DOHH2 (cell line): ENCODE results near the gene LIPM.

Experiments
- H3F3A ChIP-seq: fragments of 200-600 bp; sonication (generic), shearing (Covaris generic); 2 replicates; pipeline ENCODE4 v1.6.0; 2016; ENCODE audit warnings: antibody characterized with exemption, mild to moderate bottlenecking; ENCODE audit not compliant: control insufficient read depth, insufficient read depth
- H3K27ac ChIP-seq: fragments of 200-600 bp; sonication (generic); 2 replicates; pipeline ENCODE4 v1.5.1; 2014; ENCODE audit warnings: low read depth, mild to moderate bottlenecking, low read length, moderate library complexity
- H3K27me3 ChIP-seq: fragments of 200-600 bp; sonication (generic); 2 replicates; pipeline ENCODE4 v1.6.1; 2014; ENCODE audit warnings: mild to moderate bottlenecking, low read length, mixed read lengths; ENCODE audit not compliant: control insufficient read depth
- H3K36me3 ChIP-seq: fragments of 200-600 bp; sonication (generic); 2 replicates; pipeline ENCODE4 v1.6.1; 2014; ENCODE audit warnings: mild to moderate bottlenecking, low read length, moderate library complexity, mixed read lengths; ENCODE audit not compliant: control insufficient read depth
- H3K4me1 ChIP-seq: fragments of 200-600 bp; sonication (generic); 2 replicates; pipeline ENCODE4 v1.6.1; 2014; ENCODE audit warnings: mild to moderate bottlenecking, low read length, mixed read lengths; ENCODE audit not compliant: control insufficient read depth
- H3K4me2 ChIP-seq: fragments of 200-600 bp; sonication (generic); 2 replicates; pipeline ENCODE4 v1.6.0; 2014; ENCODE audit warnings: mild to moderate bottlenecking, low read length, moderate library complexity
- H3K4me3 ChIP-seq: fragments of 200-600 bp; sonication (generic); 2 replicates; pipeline ENCODE4 v1.5.1; 2014; ENCODE audit warnings: mild to moderate bottlenecking, low read length, mixed read lengths
- H3K79me2 ChIP-seq: fragments of 200-600 bp; sonication (generic); 2 replicates; pipeline ENCODE4 v1.6.1; 2014; ENCODE audit warnings: mild to moderate bottlenecking, low read length, mixed read lengths; ENCODE audit not compliant: control insufficient read depth
- H3K9me2 ChIP-seq: fragments of 200-600 bp; sonication (generic); replicated peaks from 2 replicates; pipeline ENCODE4 v1.6.1; 2014; ENCODE audit warnings: mild to moderate bottlenecking, low read length, mixed read lengths; ENCODE audit not compliant: control insufficient read depth
- H3K9me3 ChIP-seq: fragments of 200-600 bp; sonication (generic); 2 replicates; pipeline ENCODE4 v1.6.1; 2014; ENCODE audit warnings: antibody characterized with exemption, low read length, mixed read lengths; ENCODE audit not compliant: control insufficient read depth, insufficient read depth
- H4K20me1 ChIP-seq: fragments of 200-600 bp; sonication (generic); 2 replicates; pipeline ENCODE4 v1.6.0; 2014; ENCODE audit warnings: low read depth, mild to moderate bottlenecking, antibody characterized with exemption, low read length, moderate library complexity; ENCODE audit not compliant: control insufficient read depth, insufficient read depth
- EZH2phosphoT487 ChIP-seq: fragments of 200-600 bp; sonication (generic); IDR thresholded peaks from 2 replicates; pipeline ENCODE4 v1.6.1; 2017; ENCODE audit warnings: borderline replicate concordance, mild to moderate bottlenecking, antibody characterized with exemption, low read length, moderate library complexity, mixed read lengths
- TF ChIP-seq, protein P1 (sequence below): fragments of 200-600 bp; sonication (generic); IDR thresholded peaks from one replicate; pipeline ENCODE4 v1.5.1; 2014; ENCODE audit warnings: antibody characterized with exemption, mild to moderate bottlenecking, low read depth, low read length; ENCODE audit not compliant: poor library complexity, severe bottlenecking

LIPM gene

DNA sequence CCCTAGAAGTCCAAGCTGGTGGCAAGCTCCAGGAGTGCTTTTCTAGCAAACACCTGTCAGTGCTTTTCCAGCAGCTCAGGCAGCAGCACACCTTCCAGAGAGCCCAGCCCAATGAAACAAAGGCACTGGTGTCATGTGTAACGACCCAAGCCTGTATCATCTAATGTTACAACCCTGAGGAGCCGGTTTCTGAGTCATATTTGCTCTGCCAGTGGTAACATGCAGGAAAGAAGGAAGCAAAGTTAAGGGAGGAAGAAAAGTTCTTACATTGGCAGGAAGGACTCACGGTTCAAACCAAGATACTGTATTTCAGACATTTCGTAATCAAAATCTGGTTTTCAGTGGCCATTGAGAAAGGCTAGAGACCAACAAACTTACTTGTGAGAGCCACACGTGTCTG, 49.2 kb downstream of the LIPM start, which contains the start of gene ANKRD22:
Gene ANKRD22, minus strand, starts transcription at position 139 of the 400 bp plus-strand sequence. CDS start 237 bp downstream, outside the sequence.
- Histone ChIP-seq H4K20me1 (no peaks in the 10 kb centered on the region), H3K79me2 (no peaks in the 10 kb centered on the region), H3K9me3 (no peaks in the 10 kb centered on the region), H3K4me1 (no peaks in the 10 kb centered on the region), H3K27ac (no peak within 1 kb of the TSS), H3K9me2 (no peaks in the 10 kb centered on the region; the same call in 1 of the 2 replicates), H3K4me3 (no peak within 1 kb of the TSS), H3K4me2 (no peak within 1 kb of the TSS), H3K36me3 (no peaks in the 10 kb centered on the region), H3F3A (no peaks in the 10 kb centered on the region), H3K27me3 (no peaks in the 10 kb centered on the region)
- no peak for TF ChIP-seq EZH2phosphoT487
- TF ChIP-seq, protein P1, sequence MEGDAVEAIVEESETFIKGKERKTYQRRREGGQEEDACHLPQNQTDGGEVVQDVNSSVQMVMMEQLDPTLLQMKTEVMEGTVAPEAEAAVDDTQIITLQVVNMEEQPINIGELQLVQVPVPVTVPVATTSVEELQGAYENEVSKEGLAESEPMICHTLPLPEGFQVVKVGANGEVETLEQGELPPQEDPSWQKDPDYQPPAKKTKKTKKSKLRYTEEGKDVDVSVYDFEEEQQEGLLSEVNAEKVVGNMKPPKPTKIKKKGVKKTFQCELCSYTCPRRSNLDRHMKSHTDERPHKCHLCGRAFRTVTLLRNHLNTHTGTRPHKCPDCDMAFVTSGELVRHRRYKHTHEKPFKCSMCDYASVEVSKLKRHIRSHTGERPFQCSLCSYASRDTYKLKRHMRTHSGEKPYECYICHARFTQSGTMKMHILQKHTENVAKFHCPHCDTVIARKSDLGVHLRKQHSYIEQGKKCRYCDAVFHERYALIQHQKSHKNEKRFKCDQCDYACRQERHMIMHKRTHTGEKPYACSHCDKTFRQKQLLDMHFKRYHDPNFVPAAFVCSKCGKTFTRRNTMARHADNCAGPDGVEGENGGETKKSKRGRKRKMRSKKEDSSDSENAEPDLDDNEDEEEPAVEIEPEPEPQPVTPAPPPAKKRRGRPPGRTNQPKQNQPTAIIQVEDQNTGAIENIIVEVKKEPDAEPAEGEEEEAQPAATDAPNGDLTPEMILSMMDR: no peak

DNA sequence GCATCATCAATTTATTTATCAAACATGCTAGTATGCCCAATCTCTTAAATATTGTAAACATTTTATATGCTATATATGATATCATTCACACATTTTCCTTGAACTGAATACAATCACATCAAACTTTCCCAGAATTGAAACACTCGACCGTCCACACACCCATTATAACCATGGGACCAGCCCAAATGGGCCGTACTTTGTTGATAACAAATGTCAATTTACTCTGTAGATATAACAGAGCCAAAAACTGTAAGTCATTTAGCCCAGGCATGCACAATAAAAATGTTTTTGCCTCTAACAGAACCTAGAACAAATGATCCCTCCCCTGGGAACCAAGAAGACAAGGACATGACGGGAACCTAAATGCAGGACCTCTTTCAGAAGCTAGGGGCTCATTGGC, 49.8 kb downstream of the LIPM start:
- no peak overlapping the region for H3K4me2 ChIP-seq
- H3K9me3 ChIP-seq: no peaks in the 10 kb centered on the region
- no peaks in the 10 kb centered on the region for H3K4me1 ChIP-seq
- H3F3A ChIP-seq: no peaks in the 10 kb centered on the region
- no peaks in the 10 kb centered on the region for H4K20me1 ChIP-seq
- H3K4me3 ChIP-seq: no peak overlapping the region
- H3K79me2 ChIP-seq: no peaks in the 10 kb centered on the region
- H3K9me2 ChIP-seq: no peaks in the 10 kb centered on the region; the same call in 1 of the 2 replicates
- no peak overlapping the region for H3K27ac ChIP-seq
- H3K27me3 ChIP-seq: no peaks in the 10 kb centered on the region
- TF ChIP-seq EZH2phosphoT487: no peak
- TF ChIP-seq, protein P1: no peak
- no peaks in the 10 kb centered on the region for H3K36me3 ChIP-seq

DNA sequence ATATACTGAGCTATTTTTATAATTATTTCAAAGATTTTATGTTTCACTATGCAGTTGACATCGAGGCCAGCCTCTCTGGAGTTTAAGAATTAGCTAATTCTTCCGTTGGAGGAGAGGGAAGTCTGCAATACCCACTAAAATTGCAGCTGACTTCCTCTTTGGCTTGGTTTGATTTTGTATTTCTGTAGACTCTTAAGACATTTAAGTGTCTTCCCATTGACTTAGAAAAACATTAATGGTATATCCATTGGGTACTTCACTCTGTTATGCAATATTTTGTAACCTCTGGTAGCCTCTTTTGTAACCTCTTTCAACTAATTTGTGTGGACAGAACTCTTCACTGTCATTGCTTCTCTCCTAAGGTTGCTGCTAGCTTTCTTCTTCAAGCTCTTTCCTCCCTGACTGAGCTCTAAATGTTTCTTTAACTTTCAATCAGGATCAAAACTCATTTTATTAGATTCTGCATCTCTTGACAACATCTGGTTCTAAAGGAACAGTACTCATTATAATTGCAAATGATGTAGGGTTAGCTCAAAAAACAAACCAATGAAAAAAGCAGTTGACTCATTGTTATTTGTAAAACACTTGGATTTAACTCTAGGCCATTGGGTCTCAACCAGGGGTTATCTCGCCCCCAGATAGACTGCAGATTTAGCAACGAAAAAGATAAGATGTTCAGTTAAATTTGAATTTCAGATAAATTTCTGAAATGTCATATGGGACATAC, 50.8 kb downstream of the LIPM start:
- no peaks in the 10 kb centered on the region for H3K4me1 ChIP-seq
- no peak overlapping the region for H3K4me2 ChIP-seq
- TF ChIP-seq EZH2phosphoT487: no peak
- TF ChIP-seq, protein P1: no peak
- no peak overlapping the region for H3K27ac ChIP-seq
- H4K20me1 ChIP-seq: no peaks in the 10 kb centered on the region
- no peaks in the 10 kb centered on the region for H3K27me3 ChIP-seq
- H3K36me3 ChIP-seq: no peaks in the 10 kb centered on the region
- H3F3A ChIP-seq: no peaks in the 10 kb centered on the region
- no peaks in the 10 kb centered on the region; the same call in 1 of the 2 replicates for H3K9me2 ChIP-seq
- no peak overlapping the region for H3K4me3 ChIP-seq
- H3K9me3 ChIP-seq: no peaks in the 10 kb centered on the region
- H3K79me2 ChIP-seq: no peaks in the 10 kb centered on the region
